IPS-18c (cell line): ENCODE results near the gene TPST2.

Experiments used
- H3K4me3 ChIP-seq: 2 replicates; pipeline ENCODE4 v1.7.0; 2013; ENCODE audit warnings: low read depth, mild to moderate bottlenecking, low read length, moderate library complexity; ENCODE audit not compliant: insufficient read depth
- H3K9me3 ChIP-seq: one replicate; pipeline ENCODE4 v1.6.1; 2013; ENCODE audit warnings: mild to moderate bottlenecking, low read length, moderate library complexity; ENCODE audit not compliant: control insufficient read depth, insufficient read depth

TPST2 gene

DNA sequence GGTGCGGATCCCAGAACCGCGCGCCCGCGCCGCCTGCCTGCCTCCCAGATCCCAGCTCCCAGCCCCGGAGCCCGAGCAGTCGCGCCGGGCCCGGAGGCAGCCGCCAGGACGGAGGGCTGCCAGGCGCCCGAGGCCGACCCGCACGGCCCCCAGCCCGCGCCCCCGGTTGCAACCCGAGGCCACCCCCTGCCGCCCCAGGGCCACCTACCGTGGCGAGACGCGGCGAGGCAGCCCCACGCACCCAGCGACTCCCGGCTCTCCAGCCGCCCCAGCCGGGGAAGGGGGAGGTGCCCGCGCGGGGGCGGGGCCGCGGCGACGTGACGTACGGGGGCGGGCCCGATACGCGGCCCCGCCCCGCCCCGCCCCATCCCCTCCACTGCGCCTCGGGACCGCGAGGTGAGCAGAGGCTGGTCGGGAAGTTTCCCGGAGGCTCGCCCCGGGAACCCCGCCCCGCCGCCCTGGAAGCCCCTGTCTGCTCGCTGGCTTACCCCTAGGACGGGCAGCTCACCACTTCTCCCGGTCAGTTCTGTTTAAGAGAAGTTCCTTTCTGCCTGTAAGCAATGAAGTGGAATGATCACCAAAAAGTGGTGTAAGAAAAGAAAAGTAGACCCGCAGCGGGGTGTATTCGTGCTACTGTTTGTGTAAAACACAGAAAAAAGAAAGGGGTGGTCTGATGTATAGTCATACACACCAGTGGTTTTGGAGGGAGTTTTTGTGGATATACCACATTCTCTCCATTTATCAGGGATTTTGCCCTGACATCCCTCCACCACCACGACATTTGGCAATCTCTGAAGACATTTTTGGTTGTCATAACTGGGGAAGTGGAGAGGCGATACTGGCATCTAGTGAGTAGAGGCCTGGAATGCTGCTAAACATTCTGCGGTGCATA, at the start of gene TPST2:
Gene TPST2 (minus strand): TSS at position 288 of the 892 bp plus-strand sequence. CDS start 48,502 bp downstream, outside the sequence.
- peaks cover 2% of the 10 kb centered on the region for H3K9me3 ChIP-seq
- H3K4me3 ChIP-seq: peak within 1 kb of the TSS; percentile 89

DNA sequence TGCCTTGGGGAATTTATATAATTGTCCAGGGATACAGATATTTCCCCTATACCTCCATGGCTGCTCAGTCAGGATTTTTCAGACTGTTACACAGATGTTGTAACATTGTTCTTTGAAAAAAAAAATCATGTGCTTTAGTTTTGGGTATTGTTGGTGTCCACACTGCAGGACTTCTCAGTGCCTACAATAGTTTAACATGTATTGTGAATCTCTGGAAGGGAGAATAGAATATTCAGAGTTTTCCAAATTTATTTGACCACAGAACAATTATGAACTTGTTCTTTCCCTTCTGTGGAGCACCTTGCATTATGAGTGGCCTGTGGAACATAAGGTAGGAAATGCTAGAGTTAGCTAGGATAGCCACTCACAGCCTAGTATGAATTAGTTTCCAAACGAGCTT, 46.4 kb upstream of the TPST2 start:
- no peak overlapping the region for H3K4me3 ChIP-seq
- H3K9me3 ChIP-seq: no peaks in the 10 kb centered on the region

DNA sequence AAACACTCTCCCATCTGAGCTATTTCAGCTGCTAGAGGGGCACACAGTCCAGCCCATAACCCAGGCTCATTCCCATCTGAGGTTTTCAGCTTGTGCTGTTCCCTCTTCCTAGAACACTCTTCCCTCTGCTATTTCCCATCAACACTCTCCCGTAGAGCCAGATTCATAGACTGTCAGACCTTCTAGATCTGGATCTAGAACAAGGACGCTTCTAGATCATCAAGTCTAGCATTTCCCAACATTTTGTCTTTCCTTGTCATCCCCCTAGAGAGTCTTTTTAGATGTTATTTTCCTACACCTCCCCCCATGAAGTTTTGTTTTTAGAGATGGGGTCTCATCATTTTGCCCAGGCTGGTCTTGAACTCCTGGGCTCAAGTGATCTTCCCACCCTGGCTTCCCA, 45.2 kb upstream of the TPST2 start:
- Histone ChIP-seq H3K9me3 (no peaks in the 10 kb centered on the region), H3K4me3 (no peak overlapping the region)

DNA sequence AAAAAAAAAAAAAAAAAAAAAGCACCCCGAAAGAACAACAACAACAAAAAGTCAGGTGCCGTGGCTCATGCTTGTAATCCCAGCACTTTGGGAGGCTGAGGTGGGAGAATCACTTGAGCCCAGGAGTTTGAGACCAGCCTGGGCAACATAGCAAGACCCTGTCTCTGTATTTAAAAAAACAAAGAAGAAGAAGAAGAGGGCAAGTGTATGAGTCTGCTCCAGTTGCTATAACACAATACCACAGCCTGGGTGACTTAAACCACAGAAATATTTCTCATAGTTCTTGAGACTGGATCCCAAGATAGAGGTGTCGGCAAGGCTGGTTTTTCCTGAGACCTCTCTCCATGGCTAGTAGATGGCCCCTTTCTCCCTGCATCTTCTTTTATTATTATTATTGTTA, 44.3 kb upstream of the TPST2 start:
- Histone ChIP-seq H3K4me3 (no peak overlapping the region), H3K9me3 (no peaks in the 10 kb centered on the region)

DNA sequence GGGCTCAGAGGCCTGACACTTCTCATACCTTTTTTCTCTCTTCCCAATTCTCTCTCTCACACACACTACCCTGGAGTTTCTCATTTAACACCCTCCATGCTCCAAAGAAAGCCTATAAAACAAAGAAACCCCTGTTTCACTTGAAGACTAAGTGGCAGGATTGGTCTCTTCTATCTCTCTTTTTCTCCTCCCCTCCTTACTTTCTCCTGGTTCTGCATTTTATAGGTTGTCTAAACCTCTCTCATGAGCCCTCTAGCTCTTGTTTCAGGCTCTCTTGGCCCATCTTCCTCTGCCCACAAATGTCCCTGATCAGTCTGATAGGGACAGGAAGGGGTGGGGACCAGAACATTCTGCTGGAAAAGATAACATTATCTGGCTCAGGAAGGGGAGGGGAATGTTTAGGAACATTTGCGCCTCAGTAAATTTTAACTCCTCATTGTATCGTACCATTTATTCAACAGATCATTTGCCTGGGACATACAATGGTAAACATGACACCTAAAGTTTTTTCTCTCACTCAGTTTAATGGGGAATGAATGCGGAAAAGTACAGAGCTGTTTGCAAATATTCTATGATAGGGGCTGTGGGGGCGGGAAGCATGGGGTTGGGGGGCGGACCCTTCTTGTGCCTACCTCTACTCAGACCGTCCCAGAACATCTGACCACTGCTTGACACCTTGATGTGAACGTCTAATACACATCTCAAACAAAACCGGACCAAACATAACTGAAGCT, 42.7 kb upstream of the TPST2 start:
- no peak overlapping the region for H3K4me3 ChIP-seq
- no peaks in the 10 kb centered on the region for H3K9me3 ChIP-seq

DNA sequence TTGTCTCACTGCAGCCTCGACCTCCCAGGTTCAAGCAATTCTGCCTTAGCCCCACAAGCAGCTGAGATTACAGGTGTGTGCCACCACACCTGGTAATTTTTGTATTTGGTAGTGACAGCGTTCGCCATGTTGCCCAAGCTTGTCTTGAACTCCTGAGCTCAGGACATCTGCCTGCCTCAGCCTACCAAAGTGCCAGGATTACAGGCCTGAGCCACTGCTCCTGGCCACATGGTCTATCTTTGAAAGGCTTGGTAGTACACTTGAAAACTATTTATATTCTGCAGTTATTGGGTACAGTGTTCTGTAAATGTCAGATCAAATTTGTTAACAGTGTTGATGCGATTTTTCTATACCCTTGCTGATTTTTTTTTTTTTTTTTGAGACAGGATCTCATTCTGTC, 41.4 kb upstream of the TPST2 start:
- Histone ChIP-seq H3K4me3 (no peak overlapping the region), H3K9me3 (no peaks in the 10 kb centered on the region)

DNA sequence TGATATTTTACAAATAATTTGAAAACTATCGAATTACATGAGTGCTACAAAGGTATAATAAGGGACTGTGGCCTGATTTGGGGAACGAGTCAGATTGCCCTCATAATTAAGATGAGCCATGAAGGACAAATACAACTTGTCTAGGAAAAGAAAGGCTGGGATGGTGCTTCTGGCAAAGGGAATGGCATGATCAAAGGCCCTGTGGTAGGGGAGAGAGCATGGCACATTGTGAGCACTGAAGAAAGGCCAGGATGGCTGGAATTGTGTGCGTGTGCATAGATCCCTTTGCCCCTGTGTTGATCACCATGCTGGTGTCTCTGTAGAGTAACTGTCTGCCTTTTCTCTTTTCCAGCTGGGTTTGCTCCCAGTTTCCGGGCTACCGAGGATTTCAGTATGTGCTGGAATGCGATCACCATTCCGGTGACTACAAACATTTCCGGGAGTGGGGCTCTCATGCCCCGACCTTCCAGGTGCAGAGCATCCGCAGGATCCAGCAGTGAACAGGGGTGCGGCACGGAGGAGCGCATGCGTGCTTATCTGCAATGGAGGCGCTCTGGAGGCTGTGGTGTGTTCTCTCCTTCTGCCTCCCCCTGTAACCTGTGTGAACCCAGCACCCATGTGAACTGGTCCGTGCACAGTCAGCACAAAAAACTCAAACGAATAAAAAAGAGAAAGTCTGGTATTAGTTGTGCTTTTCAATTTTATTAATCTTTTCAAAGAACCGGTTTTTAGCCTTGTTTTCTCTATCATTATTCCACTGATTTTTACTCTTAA, 40.2 kb upstream of the TPST2 start:
- no peaks in the 10 kb centered on the region for H3K9me3 ChIP-seq
- H3K4me3 ChIP-seq: no peak overlapping the region

DNA sequence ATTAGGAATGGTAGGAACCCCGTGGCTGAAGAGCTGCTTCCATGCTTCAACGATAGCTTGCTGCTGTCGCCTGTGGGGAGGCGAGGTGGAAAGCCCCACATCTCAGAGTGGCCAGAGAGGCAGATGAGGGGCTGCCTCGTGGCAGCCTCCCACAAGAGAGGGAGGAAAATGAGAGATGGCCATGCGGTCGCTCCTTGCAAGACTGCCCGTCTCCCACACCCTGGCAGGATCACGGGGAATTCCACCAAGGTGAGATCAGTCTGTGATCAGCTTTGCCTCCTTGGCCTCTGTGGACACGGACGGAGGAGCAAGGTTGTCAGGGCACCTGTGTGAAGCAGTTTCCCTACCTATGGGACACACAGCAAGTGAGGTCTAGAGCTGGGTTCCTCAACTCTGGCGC, 34.9 kb upstream of the TPST2 start:
- no peak overlapping the region for H3K4me3 ChIP-seq
- no peaks in the 10 kb centered on the region for H3K9me3 ChIP-seq

DNA sequence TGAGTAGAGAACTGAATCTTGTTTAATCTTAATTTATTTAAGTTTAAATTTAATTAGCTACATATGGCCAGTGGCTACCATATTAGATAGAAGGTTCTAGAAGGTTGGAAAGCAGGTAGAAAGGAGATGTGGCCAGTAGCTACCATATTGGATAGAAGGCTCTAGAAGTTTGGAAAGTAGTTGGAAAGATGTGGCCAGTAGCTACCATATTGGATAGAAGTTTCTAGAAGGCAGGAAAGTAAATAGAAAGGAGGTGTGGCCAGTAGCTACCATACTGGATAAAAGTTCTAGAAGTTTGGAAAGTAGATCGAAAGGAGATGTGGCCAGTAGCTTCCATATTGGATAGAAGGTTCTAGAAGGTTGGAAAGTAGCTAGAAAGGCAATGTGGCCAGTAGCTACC, 34.1 kb upstream of the TPST2 start:
- Histone ChIP-seq H3K9me3 (no peaks in the 10 kb centered on the region), H3K4me3 (no peak overlapping the region)

DNA sequence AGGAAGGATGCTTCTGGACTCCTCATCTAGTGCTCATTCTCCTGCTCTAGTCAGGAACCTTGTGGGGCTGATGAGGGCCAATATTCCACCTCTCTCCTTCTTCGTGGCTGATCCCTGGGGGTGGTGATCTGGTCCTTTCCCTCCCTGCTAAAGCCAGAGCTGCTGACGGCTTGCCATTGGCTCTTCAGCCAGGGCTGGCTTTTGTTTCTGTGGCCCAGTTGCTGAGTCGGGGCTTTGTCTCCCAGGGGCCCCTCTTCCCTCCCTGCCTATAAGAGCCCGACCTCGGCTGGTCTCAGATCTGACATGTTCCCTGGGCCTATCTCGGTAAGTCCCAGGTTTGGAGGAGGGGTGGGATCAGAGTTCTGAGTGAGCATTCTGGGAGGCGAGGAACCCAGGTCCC, 31.7 kb upstream of the TPST2 start, which contains the start of gene CRYBA4:
Gene CRYBA4 (plus strand): TSS at position 301 of the 400 bp plus-strand sequence. CDS start 634 bp downstream, outside the sequence.
- no peaks in the 10 kb centered on the region for H3K9me3 ChIP-seq
- H3K4me3 ChIP-seq: no peak within 1 kb of the TSS

DNA sequence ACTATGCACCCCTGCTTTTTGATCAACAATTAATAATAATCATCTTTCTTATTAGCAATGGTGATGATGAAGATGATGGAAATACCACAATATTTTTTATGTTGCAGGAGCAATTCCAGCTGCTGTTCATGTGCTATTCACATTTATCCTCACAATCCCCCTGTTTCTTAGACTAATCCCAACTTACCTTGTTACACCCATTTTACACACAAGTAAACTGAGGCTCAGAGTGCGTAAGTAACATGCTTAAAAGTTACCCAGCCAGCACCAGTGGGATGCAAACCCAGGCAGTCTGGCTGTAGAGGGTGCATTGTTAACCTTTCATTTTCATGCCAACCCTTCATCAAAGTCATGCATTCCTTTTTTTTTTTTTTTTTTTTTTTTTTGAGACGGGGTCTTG, 30.3 kb upstream of the TPST2 start:
- Histone ChIP-seq H3K4me3 (no peak overlapping the region), H3K9me3 (no peaks in the 10 kb centered on the region)

DNA sequence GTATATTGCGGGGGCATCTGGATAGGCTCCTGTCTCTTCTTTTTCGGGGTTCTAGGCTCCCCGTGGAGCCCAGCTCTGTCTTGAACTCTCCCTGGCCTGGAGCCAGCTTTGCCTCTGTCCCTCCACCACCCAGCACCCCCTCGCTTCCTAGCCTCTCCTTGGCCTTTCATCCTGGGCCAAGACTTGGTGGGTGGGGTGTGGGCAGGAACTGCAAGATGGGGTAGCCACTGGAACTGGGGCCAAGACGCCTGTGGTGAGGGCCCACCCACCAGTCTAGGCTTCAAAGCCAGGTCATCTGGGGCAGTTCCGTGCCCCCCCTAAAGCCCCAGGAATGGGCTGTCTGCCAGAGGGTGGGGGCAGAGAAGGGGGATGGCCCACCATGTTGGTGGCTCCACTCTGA, 29.6 kb upstream of the TPST2 start:
- H3K4me3 ChIP-seq: no peak overlapping the region
- no peaks in the 10 kb centered on the region for H3K9me3 ChIP-seq

DNA sequence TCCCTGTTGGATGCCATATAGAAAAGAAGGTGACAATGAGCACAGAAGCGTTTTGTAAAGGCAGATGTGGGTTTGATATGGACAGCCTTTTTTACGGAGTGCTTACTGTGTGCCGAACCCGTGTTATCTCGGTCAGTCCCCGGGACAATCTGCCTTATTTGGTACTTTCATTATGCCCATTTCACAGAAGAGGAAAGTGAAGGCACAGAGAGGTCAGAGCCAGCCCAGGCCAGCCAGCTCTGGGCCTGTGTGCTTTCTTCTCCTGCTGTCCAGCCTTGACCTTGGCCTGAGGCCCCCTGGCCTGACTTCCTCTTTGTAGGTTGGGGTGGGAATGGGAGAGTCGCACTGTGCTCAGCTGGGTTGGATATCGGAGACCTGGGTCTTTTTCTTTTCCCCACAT, 28.5 kb upstream of the TPST2 start:
- Histone ChIP-seq H3K9me3 (no peaks in the 10 kb centered on the region), H3K4me3 (no peak overlapping the region; the same call in 1 of the 2 replicates)

DNA sequence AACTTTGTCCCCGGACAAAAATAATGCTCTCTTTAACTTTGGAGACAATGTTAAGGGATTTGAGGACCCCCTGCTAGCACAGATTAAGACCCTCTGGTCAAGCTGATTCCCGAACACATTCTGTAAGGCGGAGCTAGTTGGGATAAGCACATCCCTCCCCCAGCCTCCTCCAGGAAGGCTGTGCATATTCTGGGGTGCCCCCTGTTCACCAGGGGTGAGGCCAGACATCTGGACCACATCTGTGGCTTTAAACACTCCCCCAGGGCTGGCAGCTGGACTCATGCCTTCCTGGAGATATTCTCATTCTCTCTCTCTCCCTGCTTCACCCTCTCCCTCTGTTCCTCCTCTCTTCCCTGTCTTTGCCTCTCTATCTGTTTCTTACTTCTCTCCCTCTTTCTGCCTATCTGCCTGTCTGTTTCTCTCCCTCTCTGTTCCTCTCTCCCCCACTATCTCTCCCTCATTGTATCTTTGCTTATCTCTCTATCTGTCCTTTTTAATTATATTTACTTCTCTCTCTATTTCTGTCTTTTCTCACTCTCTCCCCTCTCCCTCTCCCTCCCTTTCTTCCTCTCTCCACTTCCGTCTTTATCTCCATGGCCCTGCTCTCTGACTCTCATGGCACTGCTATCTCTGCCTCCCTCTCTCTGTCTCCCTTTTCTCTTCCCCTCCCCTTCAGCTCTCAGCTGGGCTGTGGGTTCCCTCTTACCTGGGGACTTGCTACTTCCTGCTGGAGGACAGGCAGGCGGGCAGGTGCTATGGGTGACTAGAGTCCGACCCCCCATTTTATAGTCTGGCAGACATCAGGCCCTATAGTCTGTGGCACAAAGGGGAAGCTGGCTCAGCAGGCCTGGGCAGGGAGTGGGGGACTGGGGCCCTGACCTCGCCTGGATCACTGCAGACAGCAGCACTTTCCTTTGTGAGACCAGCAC, 27.6 kb upstream of the TPST2 start, which contains the start of gene CRYBB1:
Gene CRYBB1 (minus strand): TSS at position 757 of the 929 bp plus-strand sequence. CDS start 1,708 bp downstream, outside the sequence.
- no peak within 1 kb of the TSS; the same call in 1 of the 2 replicates for H3K4me3 ChIP-seq

DNA sequence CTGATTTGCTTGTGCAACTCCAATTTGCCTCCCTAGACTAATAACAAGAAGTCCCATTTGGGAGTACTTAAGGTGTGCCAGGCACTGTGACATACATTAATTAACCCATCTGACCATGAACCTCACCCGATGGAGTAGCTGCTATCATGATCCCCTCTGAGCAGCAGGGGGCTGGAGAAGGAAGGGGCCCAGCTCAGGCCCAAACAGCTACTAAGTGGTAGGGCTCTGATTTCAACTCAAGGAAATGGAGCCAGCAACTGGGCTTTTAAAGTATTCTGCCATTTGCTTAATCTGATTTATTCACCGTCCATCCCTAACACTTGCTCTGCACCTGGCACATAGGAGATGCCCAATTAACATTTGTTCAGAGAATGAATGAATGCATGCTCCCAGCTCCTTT, 26.7 kb upstream of the TPST2 start:
- Histone ChIP-seq H3K4me3 (no peak overlapping the region), H3K9me3 (no peaks in the 10 kb centered on the region)

More for the DNA sequence above, 27.6 kb upstream of the TPST2 start, which contains the start of gene CRYBB1:
- no peaks in the 10 kb centered on the region for H3K9me3 ChIP-seq

DNA sequence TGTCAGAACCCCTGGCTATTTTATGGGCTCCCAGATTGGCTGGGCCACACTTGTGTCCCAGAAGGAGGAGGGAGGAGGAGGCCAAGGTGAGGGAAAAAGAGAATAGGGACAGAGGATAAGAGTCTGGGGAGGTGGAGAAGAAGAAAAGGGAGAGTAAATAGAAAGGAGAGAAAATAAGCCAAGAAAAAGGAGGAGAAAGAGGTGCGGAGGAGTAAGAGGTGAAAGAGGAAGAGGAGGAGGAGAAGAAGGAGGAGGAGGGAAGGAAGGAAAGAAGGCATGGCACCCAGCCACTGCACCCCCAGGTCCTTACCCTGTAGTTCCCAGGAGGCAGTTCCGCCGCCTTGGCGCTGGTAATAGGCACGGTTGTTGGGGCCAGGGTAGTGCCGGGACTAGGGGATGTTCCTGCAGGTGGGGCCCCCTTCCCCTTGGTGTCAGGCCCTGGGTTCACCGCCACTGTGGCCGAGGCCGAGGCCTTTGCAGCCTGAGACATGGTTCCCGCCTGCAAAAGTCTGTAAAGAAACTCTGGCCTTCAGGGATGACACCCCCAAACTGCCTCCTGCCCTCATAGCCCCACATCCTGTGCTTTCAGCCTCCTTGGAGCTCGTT, 26.0 kb upstream of the TPST2 start:
- Histone ChIP-seq H3K9me3 (no peaks in the 10 kb centered on the region), H3K4me3 (no peak overlapping the region)
